ENCODE measurements around the gene FHIP2A.

GRCh38 chr10:114837690-114838089, 16.1 kb downstream of the FHIP2A start:
- TF ChIP-seq EP300 (conservative IDR thresholded peaks at IDR 0.05; ENCODE audit: poor library complexity, severe bottlenecking) = no peak
- no peak for TF ChIP-seq CTCF (IDR thresholded peaks at IDR 0.05; ENCODE audit: poor library complexity, severe bottlenecking)
- no peak for TF ChIP-seq EZH2 (IDR thresholded peaks at IDR 0.05; ENCODE audit: borderline replicate concordance, insufficient read depth, low read length, poor library complexity, severe bottlenecking)
- TF ChIP-seq POLR2AphosphoS5 (IDR thresholded peaks at IDR 0.05) = no peak
